GM13976 (cell line): ENCODE measurements around the gene S100G.

ENCODE experiments used
- DNase-seq: peaks from one replicate; pipeline ENCODE4 v3.0.0; 2012; ENCODE audit warnings: low spot score
- in situ Hi-C: fragments of 300-500 bp; cut with MboI; formaldehyde crosslinking; loops from one replicate; pipeline ENCODE4 v1.12.0; 2022; ENCODE audit warnings: low sequenced_read_pairs, mixed read lengths, inconsistent platforms; ENCODE audit not compliant: unreplicated experiment
- TF ChIP-seq, protein P1 (sequence below): IDR thresholded peaks from 2 replicates; pipeline ENCODE4 v1.5.1; 2012; ENCODE audit warnings: borderline replicate concordance, mild to moderate bottlenecking; ENCODE audit not compliant: insufficient read depth; ENCODE audit errors: extremely low read depth, missing control alignments, control extremely low read depth

S100G gene

DNA sequence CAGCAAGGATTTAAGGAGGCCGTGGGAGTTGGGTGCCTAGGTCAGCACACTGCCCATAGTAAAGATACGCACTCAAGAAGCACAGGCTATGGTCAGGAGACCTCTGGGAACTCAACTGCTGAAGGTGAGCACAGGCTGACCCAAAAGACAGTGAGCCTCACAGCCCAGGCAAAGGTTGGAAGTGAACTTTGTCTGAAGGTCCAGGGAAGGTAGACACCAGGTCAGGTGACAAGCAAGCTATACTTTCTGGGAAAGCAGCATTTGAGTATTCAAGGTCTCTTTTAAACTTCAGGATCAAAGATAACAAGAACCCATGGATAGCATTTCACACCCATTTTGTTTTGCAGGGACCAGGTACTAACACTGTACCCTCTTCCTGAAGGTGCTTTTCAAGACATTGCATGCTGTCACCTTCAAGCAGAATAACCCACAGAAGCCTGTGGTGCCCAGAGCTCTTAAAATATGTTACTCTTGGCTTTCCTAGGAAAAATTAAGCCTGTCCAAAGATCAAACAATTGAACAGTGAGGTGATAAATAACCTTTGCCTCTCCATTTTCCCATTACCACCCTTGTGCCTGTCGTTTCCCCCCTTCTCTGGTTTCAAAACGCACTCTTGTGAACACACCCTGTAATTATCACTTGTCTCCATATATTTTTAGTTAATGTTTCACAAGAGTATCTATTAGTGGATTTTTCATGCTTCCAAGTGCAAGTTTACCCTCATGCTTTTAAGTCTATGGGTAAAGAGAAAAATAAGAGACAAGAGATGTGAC is 3.4 kb upstream of the S100G start:
- in situ Hi-C loops, result no loop called here
- no peak for DNase-seq
- TF ChIP-seq, protein P1, sequence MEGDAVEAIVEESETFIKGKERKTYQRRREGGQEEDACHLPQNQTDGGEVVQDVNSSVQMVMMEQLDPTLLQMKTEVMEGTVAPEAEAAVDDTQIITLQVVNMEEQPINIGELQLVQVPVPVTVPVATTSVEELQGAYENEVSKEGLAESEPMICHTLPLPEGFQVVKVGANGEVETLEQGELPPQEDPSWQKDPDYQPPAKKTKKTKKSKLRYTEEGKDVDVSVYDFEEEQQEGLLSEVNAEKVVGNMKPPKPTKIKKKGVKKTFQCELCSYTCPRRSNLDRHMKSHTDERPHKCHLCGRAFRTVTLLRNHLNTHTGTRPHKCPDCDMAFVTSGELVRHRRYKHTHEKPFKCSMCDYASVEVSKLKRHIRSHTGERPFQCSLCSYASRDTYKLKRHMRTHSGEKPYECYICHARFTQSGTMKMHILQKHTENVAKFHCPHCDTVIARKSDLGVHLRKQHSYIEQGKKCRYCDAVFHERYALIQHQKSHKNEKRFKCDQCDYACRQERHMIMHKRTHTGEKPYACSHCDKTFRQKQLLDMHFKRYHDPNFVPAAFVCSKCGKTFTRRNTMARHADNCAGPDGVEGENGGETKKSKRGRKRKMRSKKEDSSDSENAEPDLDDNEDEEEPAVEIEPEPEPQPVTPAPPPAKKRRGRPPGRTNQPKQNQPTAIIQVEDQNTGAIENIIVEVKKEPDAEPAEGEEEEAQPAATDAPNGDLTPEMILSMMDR, result no peak

DNA sequence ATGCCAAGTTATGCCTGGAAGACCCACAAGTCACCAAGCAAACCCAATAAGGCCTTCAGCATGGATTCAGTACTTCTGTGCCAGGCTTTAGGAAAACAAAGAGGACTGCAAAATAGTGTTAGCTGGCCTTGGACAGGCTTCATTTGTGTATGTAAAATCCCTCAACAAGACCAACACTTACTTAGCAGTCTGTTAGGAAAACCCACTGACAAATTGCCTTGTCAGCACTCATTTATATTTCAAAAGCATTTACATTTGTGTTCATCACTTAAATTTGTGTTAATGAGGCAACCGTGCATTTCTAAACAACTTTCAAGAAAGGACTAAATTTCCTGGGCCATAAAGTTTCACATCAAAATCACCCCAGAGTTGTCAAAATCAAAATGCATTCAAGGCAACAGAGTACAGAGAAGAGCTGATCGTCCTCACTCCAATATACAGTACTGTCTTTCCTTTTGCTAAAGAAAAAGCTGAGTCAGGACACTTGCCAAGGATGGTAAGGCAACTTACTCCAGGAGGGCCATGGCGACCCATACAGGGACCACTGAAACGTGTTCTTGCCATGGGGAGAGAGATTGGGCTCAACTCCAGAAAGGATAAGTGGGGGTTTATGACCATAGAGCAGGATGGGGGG is 1.6 kb downstream of the S100G start:
- no peak for DNase-seq
- in situ Hi-C loops, result no loop called here
- TF ChIP-seq, protein P1, result no peak

DNA sequence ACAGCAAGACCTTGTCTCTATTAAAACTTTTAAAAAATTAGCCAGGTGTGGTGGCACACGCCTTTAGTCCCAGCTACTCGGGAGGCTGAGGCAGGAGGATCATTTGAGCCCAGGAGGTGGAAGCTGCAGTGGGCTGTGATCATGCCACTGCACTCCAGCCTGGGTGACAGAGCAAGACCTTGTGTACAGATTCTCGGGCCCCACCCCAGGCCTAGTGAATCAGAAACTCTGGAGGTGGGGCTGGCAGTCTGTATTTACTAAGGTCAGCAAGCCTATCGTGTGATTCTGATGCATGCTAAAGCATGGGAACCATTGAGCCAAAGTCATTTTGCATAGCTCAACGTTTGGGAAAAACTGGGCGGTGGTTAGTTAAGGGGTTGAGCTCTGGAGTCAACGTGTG is 3.5 kb downstream of the S100G start:
- DNase-seq, result no peak
- TF ChIP-seq, protein P1, result no peak
- in situ Hi-C loops, result no loop called here

DNA sequence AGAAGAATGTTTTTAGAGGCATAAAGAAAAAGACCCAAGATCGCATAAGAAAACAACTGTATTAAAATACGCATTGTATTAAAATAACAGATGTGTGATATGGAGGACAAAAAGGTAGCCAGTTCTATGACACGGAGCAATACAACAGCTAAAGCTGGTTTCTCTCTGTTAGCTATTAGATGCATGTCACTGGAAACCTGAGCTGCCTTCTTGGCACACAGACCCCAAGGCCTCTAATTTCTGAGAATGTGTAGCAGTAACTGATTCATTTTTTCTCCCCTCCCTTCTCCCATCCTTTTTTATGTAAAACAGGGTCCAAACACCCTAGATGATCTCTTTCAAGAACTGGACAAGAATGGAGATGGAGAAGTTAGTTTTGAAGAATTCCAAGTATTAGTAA is 4.1 kb downstream of the S100G start:
- TF ChIP-seq, protein P1, result no peak
- in situ Hi-C loops, result no loop called here
- DNase-seq, result no peak

DNA sequence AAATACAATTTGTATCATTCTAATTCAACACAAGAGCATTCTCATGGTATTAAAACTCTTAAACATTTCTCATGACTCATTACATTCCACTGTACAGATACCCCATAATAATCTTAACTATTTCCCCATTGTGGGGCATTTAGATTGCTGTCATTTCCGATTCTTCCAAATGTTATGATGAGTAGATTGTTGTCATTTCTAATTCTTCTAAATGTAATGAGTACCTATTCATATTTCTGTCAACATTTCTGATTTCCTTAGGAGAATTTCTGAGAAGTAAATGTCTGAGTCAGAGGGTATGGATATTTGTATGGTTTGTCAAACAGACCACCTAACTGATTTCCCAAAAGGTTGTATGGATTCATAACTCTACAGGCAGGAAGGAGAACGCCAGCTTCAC is 8.3 kb downstream of the S100G start:
- TF ChIP-seq, protein P1, result no peak
- in situ Hi-C loops, result no loop called here
- DNase-seq, result no peak

DNA sequence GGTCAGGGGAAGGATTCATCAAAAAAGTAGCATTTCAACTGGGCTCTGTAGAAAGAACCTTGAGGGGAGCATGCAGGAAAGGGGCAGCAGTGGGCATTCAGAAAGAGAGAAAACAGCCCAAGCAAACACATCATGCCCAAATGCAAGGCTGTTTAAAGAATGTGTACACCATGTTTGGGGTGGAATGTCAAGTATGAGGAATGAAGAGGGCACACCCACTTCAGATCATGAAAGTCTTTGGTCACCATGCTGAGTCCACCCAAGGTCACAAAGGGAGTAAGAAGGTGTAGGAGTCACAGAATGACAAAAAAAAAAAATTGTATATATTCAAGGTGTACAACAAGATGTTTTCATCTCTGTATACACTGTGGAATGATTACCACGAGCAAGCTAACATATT is 9.4 kb downstream of the S100G start:
- in situ Hi-C loops, result no loop called here
- no peak for DNase-seq
- TF ChIP-seq, protein P1, result no peak

DNA sequence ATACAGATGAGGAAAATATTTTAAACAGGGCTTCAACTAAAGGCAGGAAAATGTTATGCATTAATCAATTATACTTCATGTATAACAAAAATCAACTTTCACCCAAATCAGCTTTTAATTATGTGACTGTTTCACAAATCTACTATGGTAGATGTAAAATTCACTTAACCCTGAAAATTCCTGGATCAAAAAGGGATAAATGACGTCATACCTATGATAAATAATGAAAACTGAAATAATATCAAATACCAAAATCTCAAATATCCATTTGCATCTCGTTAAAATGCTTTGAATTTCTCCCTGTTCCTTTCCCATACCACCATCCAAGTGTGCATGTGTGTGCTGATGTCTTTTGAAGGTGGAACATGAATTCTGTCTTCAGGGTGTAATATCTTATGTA is 11.5 kb downstream of the S100G start:
- in situ Hi-C loops, result no loop called here

More for the DNA sequence above, 11.5 kb downstream of the S100G start:
- DNase-seq, result no peak
- TF ChIP-seq, protein P1, result no peak
